ENCODE measurements around the gene FER. TPM values are rescaled to one million over a fixed set of nuclear protein-coding genes. Genes with fewer than 3 reads are reported as not detected.

The FER gene
- total and polyA plus RNA-seq, 10 of the 15 experiments (the other 5 are each of a cell fraction or from before 2014, with no cell fraction given), result 4.4 to 19.1 (median 9.6) TPM

DNA sequence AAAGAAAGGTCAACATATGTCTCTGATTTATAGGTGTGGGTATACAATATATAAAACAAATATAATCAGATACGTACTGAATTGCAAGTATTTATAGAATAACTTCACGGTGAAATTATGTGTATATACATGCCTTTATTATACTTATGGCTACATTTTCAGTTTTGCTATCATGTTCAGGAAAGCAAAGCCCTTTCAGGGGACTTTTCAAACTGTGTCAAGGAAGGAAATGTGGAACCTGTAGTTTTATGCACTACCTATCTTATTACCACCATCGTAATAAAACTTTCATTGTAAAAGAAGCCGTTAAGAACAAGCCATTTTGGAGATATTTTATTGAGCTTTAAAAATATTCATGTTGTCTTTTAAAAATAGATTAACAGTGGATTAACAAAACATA, 404.9 kb downstream of the FER start:
- Histone ChIP-seq H3K4me2 (ENCODE audit: control insufficient read depth, insufficient read depth) (no peak overlapping the region), H3K79me2 (ENCODE audit: control insufficient read depth, insufficient read depth, low read length) (no peaks in the 10 kb centered on the region), H3K9me3 (replicated peaks; ENCODE audit: control insufficient read depth, insufficient read depth, low read length) (no peaks in the 10 kb centered on the region), H3K36me3 (ENCODE audit: control insufficient read depth in 2 of 2, insufficient read depth in 2 of 2, low read length in 1 of 2) (no peaks in the 10 kb centered on the region), H3K27me3 (replicated peaks in 1 of 2; ENCODE audit: control insufficient read depth in 2 of 2, insufficient read depth in 2 of 2, low read length in 1 of 2) (no peaks in the 10 kb centered on the region), H3K9ac (ENCODE audit: control insufficient read depth, insufficient read depth, low read length) (no peak overlapping the region), H3K4me3 (no peak overlapping the region), H2AFZ (ENCODE audit: control insufficient read depth, low read depth, low read length) (no peak overlapping the region), H3K27ac (ENCODE audit: control insufficient read depth, insufficient read depth) (no peak overlapping the region), H4K20me1 (ENCODE audit: control insufficient read depth, insufficient read depth) (no peaks in the 10 kb centered on the region), H3K4me1 (ENCODE audit: control insufficient read depth, insufficient read depth, low read length) (no peaks in the 10 kb centered on the region)
- intact Hi-C loops (cut with micrococcal nuclease; ENCODE audit: unreplicated experiment) (loop anchor here (10.0 kb wide), 1 partner anchor 468 kb away; no protein-coding TSS in a partner anchor), in situ Hi-C loops (cut with MboI) (no loop called here)
- WGBS (ENCODE audit: insufficient coverage, insufficient replicate concordance, low lambda C conversion rate, missing lambda C conversion rate), result 99% methylated on average over 4 of the region's 4 CpGs
- POLR2A ChIA-PET, result no interaction called here
- BruUV-seq (replicated peaks), result no TSS peak
- CTCF ChIA-PET, result no interaction called here
- SMC1A ChIA-PET (ENCODE audit: uncharacterized antibody, unreplicated experiment), result interaction anchor here (0.9 to 1.7 kb wide), 2 partner anchors 9 to 683 kb away, joined by 3 to 7 read pairs; no protein-coding TSS in a partner anchor
- no peak for FAIRE-seq
- TF ChIP-seq, protein P1, sequence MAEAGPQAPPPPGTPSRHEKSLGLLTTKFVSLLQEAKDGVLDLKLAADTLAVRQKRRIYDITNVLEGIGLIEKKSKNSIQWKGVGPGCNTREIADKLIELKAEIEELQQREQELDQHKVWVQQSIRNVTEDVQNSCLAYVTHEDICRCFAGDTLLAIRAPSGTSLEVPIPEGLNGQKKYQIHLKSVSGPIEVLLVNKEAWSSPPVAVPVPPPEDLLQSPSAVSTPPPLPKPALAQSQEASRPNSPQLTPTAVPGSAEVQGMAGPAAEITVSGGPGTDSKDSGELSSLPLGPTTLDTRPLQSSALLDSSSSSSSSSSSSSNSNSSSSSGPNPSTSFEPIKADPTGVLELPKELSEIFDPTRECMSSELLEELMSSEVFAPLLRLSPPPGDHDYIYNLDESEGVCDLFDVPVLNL (IDR thresholded peaks at IDR 0.05; ENCODE audit: low read depth, low read length), result no peak
- TF ChIP-seq MEF2A (IDR thresholded peaks at IDR 0.05; ENCODE audit: insufficient read depth, low read depth, low read length) (no peak), BACH1 (IDR thresholded peaks at IDR 0.05; ENCODE audit: borderline replicate concordance) (no peak), CHD2 (IDR thresholded peaks at IDR 0.05; ENCODE audit: borderline replicate concordance, low read depth, low read length) (no peak), POLR2AphosphoS5 (IDR thresholded peaks at IDR 0.05; ENCODE audit: low read length) (no peak), NFYB (IDR thresholded peaks at IDR 0.05; ENCODE audit: insufficient read depth, low read depth, low read length) (no peak)
- TF ChIP-seq, protein P2, sequence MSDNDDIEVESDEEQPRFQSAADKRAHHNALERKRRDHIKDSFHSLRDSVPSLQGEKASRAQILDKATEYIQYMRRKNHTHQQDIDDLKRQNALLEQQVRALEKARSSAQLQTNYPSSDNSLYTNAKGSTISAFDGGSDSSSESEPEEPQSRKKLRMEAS (IDR thresholded peaks at IDR 0.05; ENCODE audit: low read depth, low read length), result no peak
- TF ChIP-seq, protein P3, sequence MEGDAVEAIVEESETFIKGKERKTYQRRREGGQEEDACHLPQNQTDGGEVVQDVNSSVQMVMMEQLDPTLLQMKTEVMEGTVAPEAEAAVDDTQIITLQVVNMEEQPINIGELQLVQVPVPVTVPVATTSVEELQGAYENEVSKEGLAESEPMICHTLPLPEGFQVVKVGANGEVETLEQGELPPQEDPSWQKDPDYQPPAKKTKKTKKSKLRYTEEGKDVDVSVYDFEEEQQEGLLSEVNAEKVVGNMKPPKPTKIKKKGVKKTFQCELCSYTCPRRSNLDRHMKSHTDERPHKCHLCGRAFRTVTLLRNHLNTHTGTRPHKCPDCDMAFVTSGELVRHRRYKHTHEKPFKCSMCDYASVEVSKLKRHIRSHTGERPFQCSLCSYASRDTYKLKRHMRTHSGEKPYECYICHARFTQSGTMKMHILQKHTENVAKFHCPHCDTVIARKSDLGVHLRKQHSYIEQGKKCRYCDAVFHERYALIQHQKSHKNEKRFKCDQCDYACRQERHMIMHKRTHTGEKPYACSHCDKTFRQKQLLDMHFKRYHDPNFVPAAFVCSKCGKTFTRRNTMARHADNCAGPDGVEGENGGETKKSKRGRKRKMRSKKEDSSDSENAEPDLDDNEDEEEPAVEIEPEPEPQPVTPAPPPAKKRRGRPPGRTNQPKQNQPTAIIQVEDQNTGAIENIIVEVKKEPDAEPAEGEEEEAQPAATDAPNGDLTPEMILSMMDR (IDR thresholded peaks at IDR 0.05 in 2 of 3, conservative IDR thresholded peaks at IDR 0.05 in 1 of 3; ENCODE audit: control insufficient read depth in 2 of 3, extremely low read depth in 1 of 3, insufficient read depth in 1 of 3, low read depth in 3 of 3, low read length in 3 of 3), result no peak
- TF ChIP-seq, protein P4, sequence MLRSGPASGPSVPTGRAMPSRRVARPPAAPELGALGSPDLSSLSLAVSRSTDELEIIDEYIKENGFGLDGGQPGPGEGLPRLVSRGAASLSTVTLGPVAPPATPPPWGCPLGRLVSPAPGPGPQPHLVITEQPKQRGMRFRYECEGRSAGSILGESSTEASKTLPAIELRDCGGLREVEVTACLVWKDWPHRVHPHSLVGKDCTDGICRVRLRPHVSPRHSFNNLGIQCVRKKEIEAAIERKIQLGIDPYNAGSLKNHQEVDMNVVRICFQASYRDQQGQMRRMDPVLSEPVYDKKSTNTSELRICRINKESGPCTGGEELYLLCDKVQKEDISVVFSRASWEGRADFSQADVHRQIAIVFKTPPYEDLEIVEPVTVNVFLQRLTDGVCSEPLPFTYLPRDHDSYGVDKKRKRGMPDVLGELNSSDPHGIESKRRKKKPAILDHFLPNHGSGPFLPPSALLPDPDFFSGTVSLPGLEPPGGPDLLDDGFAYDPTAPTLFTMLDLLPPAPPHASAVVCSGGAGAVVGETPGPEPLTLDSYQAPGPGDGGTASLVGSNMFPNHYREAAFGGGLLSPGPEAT (IDR thresholded peaks at IDR 0.05; ENCODE audit: low read depth), result no peak
- no peak for ATAC-seq
- RAD21 ChIA-PET (ENCODE audit: unreplicated experiment), result interaction anchor here (0.6 kb wide), 1 partner anchor 127 kb away, joined by 3 read pairs; no protein-coding TSS in a partner anchor
- DNase-seq (ENCODE audit: low read depth, low spot score), result no peak
